Heart left ventricle (tissue), 13 donors: ENCODE data around the gene KRTAP10-1.

Experiments
- POLR2A ChIP-seq, 2 donors: fragments of 450-650 bp; IDR thresholded peaks; one replicate each; pipeline ENCODE4 v1.6.1; 2017; ENCODE audit warnings: antibody characterized with exemption in 2 of 2, mild to moderate bottlenecking in 2 of 2, moderate library complexity in 2 of 2
- TF ChIP-seq, protein P1 (sequence below), 12 donors: fragments of 200-600 bp; sonication (generic) in 4 of 12; IDR thresholded peaks; one replicate each; pipeline versions ENCODE4 v1.5.0 to v1.8.0; 2018 to 2022; ENCODE audit warnings: antibody characterized with exemption in 12 of 12, mild to moderate bottlenecking in 5 of 12
- donor health status: ischemic (EF 13 %, LVEDD 7.1; RV severe dilation, severe dysfunction).
- donor health status: DM: no; HTN: yes; CAD: no.
- donor health status: DM: no; HTN: no; CAD: no.
- donor health status: ischemic (EF 25% LVEDD 6.9; RV normal size, moderate dysfunction).
- donor health status: ischemic (EF 25% LVEDD 5.7; RV mildly dilated, moderate dysfunction).
- donor health status: ischemic (EF 35%, LVEDD 5.7; RV mildly dilated, moderate dysfunction).
- donor health status: nonischemic (EF 11% LVEDD 7.7; RV severe dilation, severe dysfunction).
- donor health status: DM: yes; HTN: yes; CAD: no.
- donor health status: PGD.
- donor health status: ischemic (EF 29% LVEDD 5.4; RV normal size, mild dysfunction).
- donor health status: nonischemic (EF 23%, LVEDD 6.1; RV moderate dilation, normal function).

DNA sequence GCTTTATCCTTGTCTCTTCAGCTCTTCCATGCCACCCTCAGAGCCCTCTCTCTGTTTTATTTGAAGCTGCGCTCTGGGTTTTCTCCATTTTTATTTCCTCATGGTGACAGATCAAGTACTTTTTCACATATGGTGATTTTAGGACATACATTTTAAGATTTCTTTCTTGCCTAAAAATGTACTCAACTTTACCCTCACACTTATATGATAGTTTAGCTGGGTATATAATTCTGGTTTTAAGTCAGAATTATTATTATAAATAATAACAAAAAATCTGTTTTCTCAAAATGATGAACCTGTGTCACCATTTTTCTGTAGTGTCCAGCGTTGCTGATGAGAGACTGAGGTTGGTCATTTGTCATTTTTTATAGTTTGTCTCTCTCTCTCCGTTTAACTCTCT lies 41.2 kb upstream of the KRTAP10-1 start:
- TF ChIP-seq, protein P1, sequence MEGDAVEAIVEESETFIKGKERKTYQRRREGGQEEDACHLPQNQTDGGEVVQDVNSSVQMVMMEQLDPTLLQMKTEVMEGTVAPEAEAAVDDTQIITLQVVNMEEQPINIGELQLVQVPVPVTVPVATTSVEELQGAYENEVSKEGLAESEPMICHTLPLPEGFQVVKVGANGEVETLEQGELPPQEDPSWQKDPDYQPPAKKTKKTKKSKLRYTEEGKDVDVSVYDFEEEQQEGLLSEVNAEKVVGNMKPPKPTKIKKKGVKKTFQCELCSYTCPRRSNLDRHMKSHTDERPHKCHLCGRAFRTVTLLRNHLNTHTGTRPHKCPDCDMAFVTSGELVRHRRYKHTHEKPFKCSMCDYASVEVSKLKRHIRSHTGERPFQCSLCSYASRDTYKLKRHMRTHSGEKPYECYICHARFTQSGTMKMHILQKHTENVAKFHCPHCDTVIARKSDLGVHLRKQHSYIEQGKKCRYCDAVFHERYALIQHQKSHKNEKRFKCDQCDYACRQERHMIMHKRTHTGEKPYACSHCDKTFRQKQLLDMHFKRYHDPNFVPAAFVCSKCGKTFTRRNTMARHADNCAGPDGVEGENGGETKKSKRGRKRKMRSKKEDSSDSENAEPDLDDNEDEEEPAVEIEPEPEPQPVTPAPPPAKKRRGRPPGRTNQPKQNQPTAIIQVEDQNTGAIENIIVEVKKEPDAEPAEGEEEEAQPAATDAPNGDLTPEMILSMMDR (IDR thresholded peaks at IDR 0.05) = no peak
- TF ChIP-seq POLR2A (IDR thresholded peaks at IDR 0.05) = no peak
